Osteoblast (primary cell): Measurements from ENCODE around the gene ANO7. TPM values are rescaled to one million over a fixed set of nuclear protein-coding genes. Genes with fewer than 3 reads are reported as not detected.

Experiments
- DNase-seq: peaks from one replicate; pipeline ENCODE4 v3.0.0; 2011; ENCODE audit warnings: low spot score, mixed read lengths; ENCODE audit not compliant: insufficient read length; ENCODE audit errors: missing footprints
- H2AFZ ChIP-seq: 2 replicates; pipeline ENCODE4 v1.6.0; 2011; ENCODE audit warnings: mild to moderate bottlenecking, low read length
- H3K27ac ChIP-seq: 2 replicates; pipeline ENCODE4 v1.5.1; 2011; ENCODE audit warnings: mild to moderate bottlenecking, low read depth, low read length, moderate library complexity
- H3K27me3 ChIP-seq: 2 replicates; pipeline ENCODE4 v1.6.0; 2012; ENCODE audit warnings: mild to moderate bottlenecking, control low read depth, inconsistent platforms, low read length, moderate library complexity; ENCODE audit not compliant: insufficient read depth
- H3K36me3 ChIP-seq: 2 replicates; pipeline ENCODE4 v1.5.1; 2011; ENCODE audit warnings: mild to moderate bottlenecking, low read length, control low read depth, moderate library complexity; ENCODE audit not compliant: insufficient read depth
- H3K4me1 ChIP-seq: 2 replicates; pipeline ENCODE4 v1.5.1; 2011; ENCODE audit warnings: mild to moderate bottlenecking, low read length, control low read depth, moderate library complexity; ENCODE audit not compliant: insufficient read depth
- H3K4me2 ChIP-seq: 2 replicates; pipeline ENCODE4 v1.6.0; 2011; ENCODE audit warnings: mild to moderate bottlenecking, low read length; ENCODE audit not compliant: insufficient read depth
- H3K4me3 ChIP-seq: fragments of 200-600 bp; sonication (generic); 3 replicates; pipeline ENCODE4 v1.5.1; 2012; ENCODE audit warnings: mild to moderate bottlenecking, low read length, inconsistent platforms; ENCODE audit not compliant: insufficient read depth
- H3K79me2 ChIP-seq: 2 replicates; pipeline ENCODE4 v1.6.0; 2012; ENCODE audit warnings: mild to moderate bottlenecking, low read length, control low read depth, inconsistent platforms; ENCODE audit not compliant: insufficient read depth
- H3K9me3 ChIP-seq: 2 replicates; pipeline ENCODE4 v1.5.1; 2011; ENCODE audit warnings: low read depth, low read length, control low read depth
- H4K20me1 ChIP-seq: 2 replicates; pipeline ENCODE4 v1.6.0; 2012; ENCODE audit warnings: mild to moderate bottlenecking, low read length, control low read depth; ENCODE audit not compliant: insufficient read depth
- total RNA-seq: library from RNA; depleted of rRNA; stranded (reverse); fragments of >200 nt; gene quantifications from 2 replicates; pipeline ENCODE4 v1.2.3, GENCODE V29; 2012
- TF ChIP-seq, protein P1 (sequence below): IDR thresholded peaks from 2 replicates; pipeline ENCODE4 v1.5.1; 2011; ENCODE audit warnings: mild to moderate bottlenecking, low read depth, low read length, moderate library complexity; ENCODE audit errors: extremely low read depth

The ANO7 gene
- total RNA-seq, 1 donor, result 1.8 TPM

DNA sequence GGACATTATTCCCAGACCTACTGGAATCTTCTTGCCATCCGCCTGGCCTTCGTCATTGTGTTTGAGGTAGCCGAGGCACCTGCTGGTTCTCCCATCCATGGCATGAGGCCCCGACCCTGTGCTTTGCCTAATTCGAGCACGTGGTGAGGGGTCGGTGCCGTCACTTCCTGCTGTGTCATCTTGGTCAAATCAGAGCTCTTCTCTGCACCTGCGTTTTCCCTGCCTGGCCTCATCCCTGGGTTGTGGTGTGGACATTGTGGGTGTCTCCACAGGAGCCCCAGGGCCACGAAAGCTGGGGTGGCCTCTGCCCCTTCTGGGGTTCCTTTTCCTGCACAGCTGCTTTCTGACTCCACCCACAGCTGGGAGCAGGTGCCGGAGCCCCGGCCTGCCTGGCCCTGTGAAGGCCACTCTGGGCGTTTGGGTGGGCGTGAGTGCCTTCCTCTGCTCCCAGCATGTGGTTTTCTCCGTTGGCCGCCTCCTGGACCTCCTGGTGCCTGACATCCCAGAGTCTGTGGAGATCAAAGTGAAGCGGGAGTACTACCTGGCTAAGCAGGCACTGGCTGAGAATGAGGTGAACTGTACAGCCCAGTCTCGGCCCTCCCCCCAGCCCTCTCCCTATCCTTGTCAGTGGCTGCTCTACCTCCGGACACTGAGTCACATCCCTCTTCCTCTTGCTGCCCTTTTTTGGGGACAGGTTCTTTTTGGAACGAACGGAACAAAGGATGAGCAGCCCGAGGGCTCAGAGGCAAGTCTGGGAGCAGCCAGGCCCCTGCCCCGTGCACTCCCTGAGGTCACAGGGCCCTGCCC lies 34.9 kb downstream of the ANO7 start:
- TF ChIP-seq, protein P1, sequence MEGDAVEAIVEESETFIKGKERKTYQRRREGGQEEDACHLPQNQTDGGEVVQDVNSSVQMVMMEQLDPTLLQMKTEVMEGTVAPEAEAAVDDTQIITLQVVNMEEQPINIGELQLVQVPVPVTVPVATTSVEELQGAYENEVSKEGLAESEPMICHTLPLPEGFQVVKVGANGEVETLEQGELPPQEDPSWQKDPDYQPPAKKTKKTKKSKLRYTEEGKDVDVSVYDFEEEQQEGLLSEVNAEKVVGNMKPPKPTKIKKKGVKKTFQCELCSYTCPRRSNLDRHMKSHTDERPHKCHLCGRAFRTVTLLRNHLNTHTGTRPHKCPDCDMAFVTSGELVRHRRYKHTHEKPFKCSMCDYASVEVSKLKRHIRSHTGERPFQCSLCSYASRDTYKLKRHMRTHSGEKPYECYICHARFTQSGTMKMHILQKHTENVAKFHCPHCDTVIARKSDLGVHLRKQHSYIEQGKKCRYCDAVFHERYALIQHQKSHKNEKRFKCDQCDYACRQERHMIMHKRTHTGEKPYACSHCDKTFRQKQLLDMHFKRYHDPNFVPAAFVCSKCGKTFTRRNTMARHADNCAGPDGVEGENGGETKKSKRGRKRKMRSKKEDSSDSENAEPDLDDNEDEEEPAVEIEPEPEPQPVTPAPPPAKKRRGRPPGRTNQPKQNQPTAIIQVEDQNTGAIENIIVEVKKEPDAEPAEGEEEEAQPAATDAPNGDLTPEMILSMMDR, result no peak
- DNase-seq, result peak; percentile 91
- Histone ChIP-seq H2AFZ (no peak overlapping the region), H3K27ac (no peak overlapping the region), H3K79me2 (no peaks in the 10 kb centered on the region), H3K4me3 (no peak overlapping the region), H3K9me3 (no peaks in the 10 kb centered on the region), H3K4me1 (peaks cover 15% of the 10 kb centered on the region), H3K4me2 (peak overlapping the region; percentile 45), H3K36me3 (peaks cover 31% of the 10 kb centered on the region), H3K27me3 (no peaks in the 10 kb centered on the region), H4K20me1 (peaks cover 40% of the 10 kb centered on the region)

DNA sequence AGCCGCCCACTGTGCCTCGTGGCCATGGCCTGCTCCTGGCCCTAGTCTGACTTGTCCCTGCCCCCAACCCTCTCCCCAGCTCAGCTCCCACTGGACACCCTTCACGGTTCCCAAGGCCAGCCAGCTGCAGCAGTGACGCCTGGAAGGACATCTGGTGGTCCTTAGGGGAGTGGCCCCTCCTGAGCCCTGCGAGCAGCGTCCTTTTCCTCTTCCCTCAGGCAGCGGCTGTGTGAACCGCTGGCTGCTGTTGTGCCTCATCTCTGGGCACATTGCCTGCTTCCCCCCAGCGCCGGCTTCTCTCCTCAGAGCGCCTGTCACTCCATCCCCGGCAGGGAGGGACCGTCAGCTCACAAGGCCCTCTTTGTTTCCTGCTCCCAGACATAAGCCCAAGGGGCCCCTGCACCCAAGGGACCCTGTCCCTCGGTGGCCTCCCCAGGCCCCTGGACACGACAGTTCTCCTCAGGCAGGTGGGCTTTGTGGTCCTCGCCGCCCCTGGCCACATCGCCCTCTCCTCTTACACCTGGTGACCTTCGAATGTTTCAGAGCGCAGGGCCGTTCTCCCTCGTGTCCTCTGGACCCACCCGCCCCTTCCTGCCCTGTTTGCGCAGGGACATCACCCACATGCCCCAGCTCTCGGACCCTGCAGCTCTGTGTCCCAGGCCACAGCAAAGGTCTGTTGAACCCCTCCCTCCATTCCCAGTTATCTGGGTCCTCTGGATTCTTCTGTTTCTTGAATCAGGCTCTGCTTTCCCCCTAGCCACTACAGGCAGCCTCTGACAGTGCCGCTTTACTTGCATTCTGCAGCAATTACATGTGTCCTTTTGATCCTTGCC lies 35.8 kb downstream of the ANO7 start:
- no peaks in the 10 kb centered on the region for H3K9me3 ChIP-seq
- H2AFZ ChIP-seq, result no peak overlapping the region
- H3K79me2 ChIP-seq, result peaks cover 7% of the 10 kb centered on the region
- peaks cover 15% of the 10 kb centered on the region for H3K4me1 ChIP-seq
- peak overlapping the region; percentile 45 for H3K4me2 ChIP-seq
- peaks cover 48% of the 10 kb centered on the region for H4K20me1 ChIP-seq
- peak overlapping the region; percentile 20 for H3K4me3 ChIP-seq
- DNase-seq, result peak; percentile 97
- peak overlapping the region; percentile 15 for H3K27ac ChIP-seq
- H3K36me3 ChIP-seq, result peaks cover 39% of the 10 kb centered on the region
- H3K27me3 ChIP-seq, result no peaks in the 10 kb centered on the region
- TF ChIP-seq, protein P1, result no peak

DNA sequence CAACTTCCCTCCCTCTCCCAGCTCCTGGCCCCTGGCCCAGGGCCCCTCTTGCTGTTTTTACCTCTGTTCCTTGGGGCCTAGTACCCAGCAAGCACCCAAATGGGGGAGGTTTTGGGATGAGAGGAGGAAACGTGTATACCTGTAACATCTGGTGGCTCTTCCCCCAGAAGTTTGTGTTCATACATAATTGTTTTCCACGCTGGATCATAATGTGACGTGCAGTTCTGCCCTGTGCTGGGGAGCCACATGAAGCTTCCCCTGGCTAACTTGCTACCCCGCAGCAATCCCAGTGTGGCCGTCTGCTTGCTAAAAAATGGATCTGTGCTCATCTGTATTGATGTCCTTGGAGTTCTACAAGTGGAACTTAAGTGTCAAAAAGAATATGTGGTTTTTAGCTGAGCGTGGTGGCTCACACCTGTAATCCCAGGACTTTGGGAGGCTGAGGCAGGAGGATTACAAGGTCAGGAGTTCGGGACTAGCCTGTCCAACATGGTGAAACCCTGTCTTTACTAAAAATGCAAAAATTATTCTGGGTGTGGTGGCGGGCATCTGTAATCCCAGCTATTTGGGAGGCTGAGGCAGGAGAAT lies 36.5 kb downstream of the ANO7 start:
- DNase-seq, result peak; percentile 46
- Histone ChIP-seq H4K20me1 (peaks cover 50% of the 10 kb centered on the region), H3K4me2 (no peak overlapping the region), H3K27me3 (no peaks in the 10 kb centered on the region), H3K79me2 (peaks cover 7% of the 10 kb centered on the region), H2AFZ (no peak overlapping the region), H3K9me3 (no peaks in the 10 kb centered on the region), H3K36me3 (peaks cover 44% of the 10 kb centered on the region), H3K4me1 (peaks cover 15% of the 10 kb centered on the region), H3K27ac (no peak overlapping the region), H3K4me3 (no peak overlapping the region)
- TF ChIP-seq, protein P1, result no peak
